Thoracic aorta (tissue), 2 donors: Measurements from ENCODE around the gene APOBEC3A. TPM values are rescaled to one million over a fixed set of nuclear protein-coding genes. Genes with fewer than 3 reads are reported as not detected.

Source experiments
- ATAC-seq: fragments of 150-250 bp; one replicate; pipeline ENCODE4 v1.8.0; 2017; ENCODE audit warnings: low read depth; ENCODE audit not compliant: insufficient number of reproducible peaks, low FRiP score
- DNase-seq: peaks from one replicate; pipeline ENCODE4 v3.0.0-alpha.2; 2020; ENCODE audit warnings: low spot score
- H3K27ac ChIP-seq, 2 donors: fragments of 200-600 bp; sonication (generic); 1 replicate in 1 of 2; 2 replicates in 1 of 2; pipeline ENCODE4 v1.5.1; 2016; ENCODE audit warnings: mild to moderate bottlenecking in 2 of 2, moderate library complexity in 2 of 2
- H3K27me3 ChIP-seq: fragments of 200-600 bp; sonication (generic); replicated peaks from 2 replicates; pipeline ENCODE4 v1.6.0; 2016; ENCODE audit warnings: mild to moderate bottlenecking; ENCODE audit not compliant: insufficient read depth
- H3K36me3 ChIP-seq: fragments of 200-600 bp; sonication (generic); one replicate; pipeline ENCODE4 v1.5.1; 2016
- H3K4me1 ChIP-seq, 2 donors: fragments of 200-600 bp; sonication (generic); 1 replicate in 1 of 2; 2 replicates in 1 of 2; pipeline versions ENCODE4 v1.5.1 to v1.6.0; 2016; ENCODE audit warnings: low read depth in 2 of 2, mild to moderate bottlenecking in 1 of 2; ENCODE audit not compliant: control insufficient read depth in 1 of 2
- H3K4me3 ChIP-seq: fragments of 200-600 bp; sonication (generic); 2 replicates; pipeline ENCODE4 v1.5.1; 2016; ENCODE audit warnings: mild to moderate bottlenecking
- H3K9me3 ChIP-seq: fragments of 200-600 bp; sonication (generic); 2 replicates; pipeline ENCODE4 v1.5.1; 2016
- total RNA-seq, 2 donors: library from RNA; depleted of rRNA; stranded (reverse); fragments of >200 nt; gene quantifications; one replicate each; pipeline versions ENCODE4 v1.1.0 to v1.2.3, GENCODE V29; 2016
- TF ChIP-seq, protein P1 (sequence below): fragments of 200-600 bp; sonication (generic); IDR thresholded peaks from one replicate; pipeline ENCODE4 v1.5.1; 2019; ENCODE audit warnings: antibody characterized with exemption

The APOBEC3A gene
- total RNA-seq, 2 donors from 2014 or later, result 0.41 to 5.1 TPM

DNA sequence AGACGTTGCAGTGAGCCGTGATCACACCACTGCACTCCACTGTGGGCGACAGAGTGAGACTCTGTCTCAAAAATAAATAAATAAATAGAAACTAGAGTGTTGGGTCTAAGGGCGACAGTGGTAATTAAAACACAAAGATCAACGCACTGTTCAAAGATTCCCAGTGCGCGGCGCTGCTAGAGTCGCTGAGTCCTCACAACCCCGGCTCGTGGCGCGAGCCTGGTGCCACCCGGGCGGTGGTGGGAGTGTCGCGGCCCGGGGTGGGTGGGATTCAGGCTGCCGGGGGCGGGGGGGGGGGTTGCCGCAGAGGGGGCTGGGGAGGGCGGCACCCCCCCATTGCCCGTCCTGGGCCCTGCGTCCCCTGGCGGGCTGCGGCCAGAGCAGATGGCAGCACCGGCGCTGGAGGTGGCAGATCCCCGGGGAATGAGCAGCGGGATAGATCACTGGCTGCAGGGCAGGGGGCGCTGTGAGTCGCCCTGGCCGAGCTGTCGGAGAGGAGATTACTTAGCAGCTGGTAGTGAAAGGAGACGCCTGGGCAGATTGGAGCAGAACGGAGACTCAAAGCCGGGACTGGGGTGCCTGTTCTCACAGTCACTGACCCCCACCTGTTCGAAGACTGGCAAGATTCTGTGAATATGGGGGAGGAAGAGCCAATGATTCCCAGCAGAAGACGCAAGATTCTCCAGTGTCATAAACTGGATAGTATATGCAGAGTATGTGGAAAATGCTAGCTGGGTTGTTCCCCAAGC lies 30.2 kb upstream of the APOBEC3A start:
- peak; percentile 25 for DNase-seq
- TF ChIP-seq, protein P1, sequence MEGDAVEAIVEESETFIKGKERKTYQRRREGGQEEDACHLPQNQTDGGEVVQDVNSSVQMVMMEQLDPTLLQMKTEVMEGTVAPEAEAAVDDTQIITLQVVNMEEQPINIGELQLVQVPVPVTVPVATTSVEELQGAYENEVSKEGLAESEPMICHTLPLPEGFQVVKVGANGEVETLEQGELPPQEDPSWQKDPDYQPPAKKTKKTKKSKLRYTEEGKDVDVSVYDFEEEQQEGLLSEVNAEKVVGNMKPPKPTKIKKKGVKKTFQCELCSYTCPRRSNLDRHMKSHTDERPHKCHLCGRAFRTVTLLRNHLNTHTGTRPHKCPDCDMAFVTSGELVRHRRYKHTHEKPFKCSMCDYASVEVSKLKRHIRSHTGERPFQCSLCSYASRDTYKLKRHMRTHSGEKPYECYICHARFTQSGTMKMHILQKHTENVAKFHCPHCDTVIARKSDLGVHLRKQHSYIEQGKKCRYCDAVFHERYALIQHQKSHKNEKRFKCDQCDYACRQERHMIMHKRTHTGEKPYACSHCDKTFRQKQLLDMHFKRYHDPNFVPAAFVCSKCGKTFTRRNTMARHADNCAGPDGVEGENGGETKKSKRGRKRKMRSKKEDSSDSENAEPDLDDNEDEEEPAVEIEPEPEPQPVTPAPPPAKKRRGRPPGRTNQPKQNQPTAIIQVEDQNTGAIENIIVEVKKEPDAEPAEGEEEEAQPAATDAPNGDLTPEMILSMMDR, result peak; percentile 75

DNA sequence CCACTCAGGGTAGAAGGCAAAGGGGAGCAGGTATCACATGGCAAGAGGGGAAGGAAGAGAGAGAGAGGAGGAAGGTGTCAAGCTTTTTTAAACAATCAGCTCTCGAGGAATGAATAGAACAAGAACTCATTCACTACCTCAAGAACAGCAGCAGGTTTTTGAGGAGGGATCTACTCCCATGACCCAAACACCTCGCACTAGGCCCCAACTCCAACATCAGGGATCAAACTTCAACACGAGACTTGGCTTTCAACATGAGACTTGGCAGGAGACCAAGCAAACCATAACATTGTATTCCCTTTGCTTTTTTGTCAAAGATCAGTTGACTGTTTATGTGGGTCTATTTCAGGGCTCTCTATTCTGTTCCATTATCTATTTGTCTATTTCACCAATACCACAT lies 26.9 kb upstream of the APOBEC3A start:
- DNase-seq, result no peak
- TF ChIP-seq, protein P1, result no peak

More for the DNA sequence above, 30.2 kb upstream of the APOBEC3A start:
- peaks cover 7 to 40% of the 10 kb centered on the region in 2 donors for H3K4me1 ChIP-seq
- peak overlapping the region; percentile 61 for H3K4me3 ChIP-seq
- H3K27ac ChIP-seq, result peak overlapping the region; percentile 60 to 83
- peak; percentile 36 for ATAC-seq
- H3K9me3 ChIP-seq, result no peaks in the 10 kb centered on the region
- H3K27me3 ChIP-seq, result no peaks in the 10 kb centered on the region
- no peaks in the 10 kb centered on the region for H3K36me3 ChIP-seq

DNA sequence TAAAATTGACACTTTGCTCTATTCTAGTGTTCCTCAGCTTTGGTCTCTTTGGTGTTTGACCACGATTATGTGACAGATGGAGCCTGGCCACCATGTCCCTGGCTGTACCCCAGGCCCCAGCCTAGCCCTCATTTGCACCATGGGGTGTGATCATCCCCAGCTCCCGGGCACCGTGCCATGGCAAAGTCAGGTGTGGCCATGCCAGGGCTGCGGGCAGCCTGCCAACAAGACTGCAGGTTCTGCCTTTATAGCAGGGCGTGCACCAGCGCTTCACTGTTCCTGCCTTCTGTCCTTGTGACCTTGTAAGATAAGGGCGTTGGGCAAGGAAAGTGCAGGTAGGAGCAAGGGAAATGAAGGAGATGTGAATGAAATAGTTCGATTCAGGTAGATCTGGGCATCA lies 22.4 kb upstream of the APOBEC3A start:
- no peak overlapping the region for H3K4me3 ChIP-seq
- no peaks in the 10 kb centered on the region for H3K9me3 ChIP-seq
- no peaks in the 10 kb centered on the region for H3K36me3 ChIP-seq
- ATAC-seq (no peak), DNase-seq (no peak)
- H3K4me1 ChIP-seq, result no peaks in the 10 kb centered on the region
- H3K27me3 ChIP-seq, result no peaks in the 10 kb centered on the region
- no peak overlapping the region for H3K27ac ChIP-seq
- TF ChIP-seq, protein P1, result no peak

More for the DNA sequence above, 26.9 kb upstream of the APOBEC3A start:
- H3K36me3 ChIP-seq, result no peaks in the 10 kb centered on the region
- H3K4me3 ChIP-seq, result no peak overlapping the region
- H3K27me3 ChIP-seq, result no peaks in the 10 kb centered on the region
- no peaks in the 10 kb centered on the region for H3K9me3 ChIP-seq
- H3K27ac ChIP-seq, result no peak overlapping the region
- ATAC-seq, result no peak
- peaks cover 0 to 15% of the 10 kb centered on the region in 2 donors for H3K4me1 ChIP-seq

DNA sequence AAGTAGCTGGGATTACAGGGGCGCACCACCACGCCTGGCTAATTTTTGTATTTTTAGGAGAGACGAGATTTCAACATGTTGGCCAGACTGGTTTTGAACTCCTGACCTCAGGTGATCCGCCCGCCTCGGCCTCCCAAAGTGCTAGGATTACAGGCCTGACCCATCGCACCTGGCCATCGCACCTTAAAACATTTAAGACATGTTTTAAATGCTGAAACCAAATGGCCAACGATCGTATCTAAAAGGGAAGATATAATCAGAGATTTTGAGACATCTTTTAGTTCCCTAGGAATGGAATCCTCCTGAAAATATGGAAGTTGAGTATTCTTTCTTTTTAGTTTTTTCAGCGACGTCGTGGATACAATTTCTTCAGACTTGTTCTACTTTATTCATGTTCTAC lies 21.8 kb upstream of the APOBEC3A start:
- ATAC-seq (no peak), DNase-seq (no peak)
- Histone ChIP-seq H3K9me3 (no peaks in the 10 kb centered on the region), H3K27me3 (no peaks in the 10 kb centered on the region), H3K36me3 (no peaks in the 10 kb centered on the region), H3K4me1 (no peaks in the 10 kb centered on the region), H3K27ac (no peak overlapping the region), H3K4me3 (no peak overlapping the region)
- TF ChIP-seq, protein P1, result no peak

DNA sequence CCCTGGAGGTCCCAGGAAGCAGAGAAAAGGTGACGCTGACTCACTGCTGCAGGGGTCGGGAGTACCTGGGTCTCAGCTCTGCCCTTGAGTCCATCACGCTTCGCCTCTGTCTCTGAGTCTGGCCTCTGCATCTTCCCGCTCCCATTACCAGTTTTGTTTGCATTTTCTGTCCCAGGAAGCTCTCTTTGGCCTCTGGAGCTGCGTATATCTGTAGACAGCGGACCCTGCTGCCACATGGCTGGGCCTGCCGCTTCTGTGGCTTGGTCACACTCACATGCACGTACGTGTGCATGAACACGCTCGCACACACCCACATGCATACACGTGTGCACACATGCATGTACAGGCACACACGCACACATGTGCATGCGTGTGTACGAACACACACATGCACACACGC lies 20.8 kb upstream of the APOBEC3A start:
- TF ChIP-seq, protein P1, result no peak
- DNase-seq, result no peak
- Histone ChIP-seq H3K27ac (no peak overlapping the region), H3K4me1 (no peaks in the 10 kb centered on the region), H3K9me3 (no peaks in the 10 kb centered on the region), H3K4me3 (no peak overlapping the region), H3K36me3 (no peaks in the 10 kb centered on the region), H3K27me3 (no peaks in the 10 kb centered on the region)
- ATAC-seq, result no peak
